Measurements from ENCODE around the gene CPNE4.
"Not testable (repeated sequence)": the region's sequence is repeated elsewhere in the genome, so short reads cannot be mapped to it uniquely, and the experiment has no call there.

CPNE4 gene

GRCh38 chr3:132016061-132017041 lies 18.5 kb downstream of the CPNE4 start:
- no peak for DNase-seq

GRCh38 chr3:132014105-132014504 lies 20.7 kb downstream of the CPNE4 start:
- DNase-seq: no peak

- DNase-seq: no peak
Measured at GRCh38 chr3:132009241-132009640, 25.6 kb downstream of the CPNE4 start.

GRCh38 chr3:132008837-132009236 lies 26.0 kb downstream of the CPNE4 start:
- DNase-seq: no peak

- no peak for DNase-seq
Measured at GRCh38 chr3:132007617-132008016, 27.2 kb downstream of the CPNE4 start.

- no peak for DNase-seq
Measured at GRCh38 chr3:132006605-132007204, 28.1 kb downstream of the CPNE4 start.

GRCh38 chr3:132004571-132004970 lies 30.2 kb downstream of the CPNE4 start:
- DNase-seq: no peak

- no peak for DNase-seq
Measured at GRCh38 chr3:132003685-132004084, 31.1 kb downstream of the CPNE4 start.

GRCh38 chr3:132001999-132002398 lies 32.8 kb downstream of the CPNE4 start:
- DNase-seq: no peak

- DNase-seq: no peak
Measured at GRCh38 chr3:132001036-132001435, 33.8 kb downstream of the CPNE4 start.

- DNase-seq: no peak
Measured at GRCh38 chr3:131998027-131998426, 36.8 kb downstream of the CPNE4 start.

GRCh38 chr3:131995891-131996290 lies 38.9 kb downstream of the CPNE4 start:
- DNase-seq: no peak

- DNase-seq: no peak
Measured at GRCh38 chr3:131989318-131989717, 45.5 kb downstream of the CPNE4 start.

GRCh38 chr3:131988209-131988608 lies 46.6 kb downstream of the CPNE4 start:
- DNase-seq: no peak

- DNase-seq: no peak
Measured at GRCh38 chr3:131983689-131984088, 51.1 kb downstream of the CPNE4 start.

- no peak for DNase-seq
Measured at GRCh38 chr3:131981323-131981722, 53.5 kb downstream of the CPNE4 start.

GRCh38 chr3:131976448-131976847 lies 58.4 kb downstream of the CPNE4 start:
- no peak for DNase-seq

- no peak for DNase-seq
Measured at GRCh38 chr3:131975047-131975446, 59.8 kb downstream of the CPNE4 start.

GRCh38 chr3:131973731-131974130 lies 61.1 kb downstream of the CPNE4 start:
- DNase-seq: no peak

- DNase-seq: no peak
Measured at GRCh38 chr3:131972550-131972949, 62.3 kb downstream of the CPNE4 start.

GRCh38 chr3:131972091-131972490 lies 62.7 kb downstream of the CPNE4 start:
- no peak for DNase-seq

- DNase-seq: not testable (repeated sequence)
Measured at GRCh38 chr3:131963442-131963841, 71.4 kb downstream of the CPNE4 start.

GRCh38 chr3:131962982-131963381 lies 71.8 kb downstream of the CPNE4 start:
- DNase-seq: no peak

GRCh38 chr3:131960324-131960723 lies 74.5 kb downstream of the CPNE4 start:
- DNase-seq: no peak

Data from T-helper 9 cell (primary cell).